ENCODE data around the gene ROS1. TPM values are rescaled to one million over a fixed set of nuclear protein-coding genes. Genes with fewer than 3 reads are reported as not detected.
"Not testable (repeated sequence)": the region's sequence is repeated elsewhere in the genome, so short reads cannot be mapped to it uniquely, and the experiment has no call there.

ROS1 gene
- total RNA-seq, 1 experiment from 2014 or later, result 63.0 TPM

DNA sequence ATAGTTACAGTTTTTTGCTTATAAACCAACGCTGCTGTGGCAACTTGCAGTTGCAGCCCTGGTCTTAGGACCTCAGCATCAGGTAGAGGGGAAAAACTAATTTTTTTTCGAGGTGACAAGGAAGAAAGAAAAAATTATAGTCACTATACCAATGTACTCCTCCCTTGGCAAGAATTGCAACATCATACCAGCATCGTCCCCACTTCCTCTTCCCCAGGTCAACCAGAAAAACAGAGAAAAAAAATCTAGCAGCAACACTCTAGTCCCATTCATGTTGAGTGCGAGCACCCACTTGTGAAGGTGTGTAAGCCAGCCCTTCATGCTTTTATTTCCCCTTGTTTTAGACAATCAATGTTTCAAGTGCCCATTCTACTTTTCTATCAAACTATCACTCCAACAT lies 43.6 kb upstream of the ROS1 start:
- Mint-ChIP-seq H3K9me3 (ENCODE audit: unreplicated experiment) (no peaks in the 10 kb centered on the region), H3K27ac (ENCODE audit: low read depth, unreplicated experiment) (no peak overlapping the region), H3K4me3 (ENCODE audit: unreplicated experiment) (no peak overlapping the region), H3K4me1 (ENCODE audit: insufficient read depth, unreplicated experiment) (peaks cover 5% of the 10 kb centered on the region), H3K36me3 (ENCODE audit: insufficient read depth, unreplicated experiment) (peaks cover 4% of the 10 kb centered on the region), H3K27me3 (ENCODE audit: insufficient read depth, unreplicated experiment) (no peaks in the 10 kb centered on the region)
- intact Hi-C loops (cut with micrococcal nuclease), result no loop called here
- ChIA-PET POLR2A (no interaction called here), CTCF (interaction anchor here (1.2 to 2.3 kb wide), 3 partner anchors 9 to 13 kb away, joined by 4 to 8 read pairs (median 4); no protein-coding TSS in a partner anchor)
- no peak for DNase-seq (ENCODE audit: unreplicated experiment)
- no TSS peak for BruUV-seq (replicated peaks)
- TF ChIP-seq, protein P1, sequence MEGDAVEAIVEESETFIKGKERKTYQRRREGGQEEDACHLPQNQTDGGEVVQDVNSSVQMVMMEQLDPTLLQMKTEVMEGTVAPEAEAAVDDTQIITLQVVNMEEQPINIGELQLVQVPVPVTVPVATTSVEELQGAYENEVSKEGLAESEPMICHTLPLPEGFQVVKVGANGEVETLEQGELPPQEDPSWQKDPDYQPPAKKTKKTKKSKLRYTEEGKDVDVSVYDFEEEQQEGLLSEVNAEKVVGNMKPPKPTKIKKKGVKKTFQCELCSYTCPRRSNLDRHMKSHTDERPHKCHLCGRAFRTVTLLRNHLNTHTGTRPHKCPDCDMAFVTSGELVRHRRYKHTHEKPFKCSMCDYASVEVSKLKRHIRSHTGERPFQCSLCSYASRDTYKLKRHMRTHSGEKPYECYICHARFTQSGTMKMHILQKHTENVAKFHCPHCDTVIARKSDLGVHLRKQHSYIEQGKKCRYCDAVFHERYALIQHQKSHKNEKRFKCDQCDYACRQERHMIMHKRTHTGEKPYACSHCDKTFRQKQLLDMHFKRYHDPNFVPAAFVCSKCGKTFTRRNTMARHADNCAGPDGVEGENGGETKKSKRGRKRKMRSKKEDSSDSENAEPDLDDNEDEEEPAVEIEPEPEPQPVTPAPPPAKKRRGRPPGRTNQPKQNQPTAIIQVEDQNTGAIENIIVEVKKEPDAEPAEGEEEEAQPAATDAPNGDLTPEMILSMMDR (IDR thresholded peaks at IDR 0.05; ENCODE audit: unreplicated experiment), result no peak

DNA sequence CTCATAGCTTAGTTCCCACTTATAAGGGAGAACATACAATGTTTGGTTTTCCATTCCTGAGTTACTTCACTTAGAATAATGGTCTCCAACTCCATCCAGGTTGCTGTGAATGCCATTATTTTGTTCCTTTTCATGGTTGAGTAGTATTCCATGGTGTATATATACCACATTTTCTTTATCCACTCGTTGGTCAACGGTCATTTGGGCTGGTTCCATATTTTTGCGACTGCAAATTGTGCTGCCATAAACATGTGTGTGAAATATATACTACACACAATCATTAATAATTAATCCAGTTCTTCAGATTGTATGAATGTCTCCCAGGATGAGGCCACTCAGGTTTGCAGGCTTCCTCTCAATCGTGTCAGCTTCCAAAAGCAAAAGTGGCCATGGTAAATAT lies 42.8 kb upstream of the ROS1 start:
- intact Hi-C loops (cut with micrococcal nuclease); H3K36me3 Mint-ChIP-seq (ENCODE audit: insufficient read depth, unreplicated experiment); BruUV-seq (replicated peaks); POLR2A ChIA-PET; H3K4me3 Mint-ChIP-seq (ENCODE audit: unreplicated experiment); H3K27me3 Mint-ChIP-seq (ENCODE audit: insufficient read depth, unreplicated experiment); DNase-seq (ENCODE audit: unreplicated experiment); H3K27ac Mint-ChIP-seq (ENCODE audit: low read depth, unreplicated experiment); H3K9me3 Mint-ChIP-seq (ENCODE audit: unreplicated experiment): not testable (repeated sequence)
- CTCF ChIA-PET, result interaction anchor here (1.2 to 2.3 kb wide), 3 partner anchors 9 to 13 kb away, joined by 4 to 8 read pairs (median 4); no protein-coding TSS in a partner anchor
- H3K4me1 Mint-ChIP-seq (ENCODE audit: insufficient read depth, unreplicated experiment), result peaks cover 13% of the 10 kb centered on the region

DNA sequence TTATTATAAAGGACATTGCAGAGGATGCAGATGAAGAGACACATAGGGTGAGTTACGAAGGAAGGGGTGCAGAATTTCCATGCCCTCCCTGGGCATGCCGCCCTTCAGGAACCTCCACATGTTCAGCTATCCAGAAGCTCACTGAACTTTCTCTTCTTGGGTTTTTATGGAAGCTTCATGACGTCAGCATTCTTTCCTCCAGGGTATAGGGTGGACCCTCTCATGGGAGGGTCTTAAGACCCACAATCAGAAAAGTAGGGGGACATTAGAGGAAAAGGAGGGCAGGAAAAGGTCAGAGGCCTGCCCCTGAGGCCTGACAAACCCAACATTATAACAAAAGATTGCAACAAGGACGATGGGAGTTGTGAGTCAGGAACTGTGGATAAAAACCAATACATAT lies 42.1 kb upstream of the ROS1 start:
- peaks cover 4% of the 10 kb centered on the region for H3K36me3 Mint-ChIP-seq (ENCODE audit: insufficient read depth, unreplicated experiment)
- no TSS peak for BruUV-seq (replicated peaks)
- DNase-seq (ENCODE audit: unreplicated experiment), result no peak
- TF ChIP-seq, protein P1 (IDR thresholded peaks at IDR 0.05; ENCODE audit: unreplicated experiment), result no peak
- no peak overlapping the region for H3K4me3 Mint-ChIP-seq (ENCODE audit: unreplicated experiment)
- H3K9me3 Mint-ChIP-seq (ENCODE audit: unreplicated experiment), result no peaks in the 10 kb centered on the region
- peaks cover 16% of the 10 kb centered on the region for H3K4me1 Mint-ChIP-seq (ENCODE audit: insufficient read depth, unreplicated experiment)
- CTCF ChIA-PET, result interaction anchor here (0.7 to 2.3 kb wide), 3 partner anchors 11 to 123 kb away, joined by 3 to 8 read pairs (median 4); no protein-coding TSS in a partner anchor
- no peaks in the 10 kb centered on the region for H3K27me3 Mint-ChIP-seq (ENCODE audit: insufficient read depth, unreplicated experiment)
- intact Hi-C loops (cut with micrococcal nuclease), result no loop called here
- no peak overlapping the region for H3K27ac Mint-ChIP-seq (ENCODE audit: low read depth, unreplicated experiment)
- POLR2A ChIA-PET, result no interaction called here

DNA sequence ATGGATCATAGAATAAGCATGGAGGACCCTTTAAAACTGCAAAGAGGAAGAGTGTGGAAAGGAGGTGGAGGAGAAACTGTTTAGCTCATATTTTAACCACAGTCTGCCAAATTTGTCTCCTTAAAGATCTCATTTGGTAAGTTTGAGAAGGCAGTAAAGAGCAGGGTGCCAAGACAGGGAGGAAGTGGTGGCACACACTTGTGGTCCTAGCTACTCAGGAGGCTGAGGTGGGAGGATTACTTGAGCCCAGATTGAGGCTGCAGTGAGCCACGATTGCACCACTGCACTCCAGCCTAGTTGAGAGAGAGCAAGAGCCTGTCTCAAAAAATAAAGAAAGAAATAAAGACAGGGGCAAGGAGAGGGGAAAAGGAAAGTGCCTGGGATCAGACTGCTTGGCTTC lies 39.9 kb upstream of the ROS1 start:
- POLR2A ChIA-PET, result interaction anchor here (0.7 to 1.4 kb wide), 3 partner anchors 9 to 18 kb away, joined by 3 to 7 read pairs (median 5); no protein-coding TSS in a partner anchor
- Mint-ChIP-seq H3K9me3 (ENCODE audit: unreplicated experiment) (no peaks in the 10 kb centered on the region), H3K27ac (ENCODE audit: low read depth, unreplicated experiment) (no peak overlapping the region), H3K36me3 (ENCODE audit: insufficient read depth, unreplicated experiment) (peaks cover 4% of the 10 kb centered on the region), H3K4me1 (ENCODE audit: insufficient read depth, unreplicated experiment) (peaks cover 16% of the 10 kb centered on the region), H3K4me3 (ENCODE audit: unreplicated experiment) (no peak overlapping the region), H3K27me3 (ENCODE audit: insufficient read depth, unreplicated experiment) (no peaks in the 10 kb centered on the region)
- CTCF ChIA-PET, result interaction anchor here (0.6 to 1.7 kb wide), 3 partner anchors 10 to 60 kb away, joined by 3 to 5 read pairs (median 4); no protein-coding TSS in a partner anchor
- DNase-seq (ENCODE audit: unreplicated experiment), result no peak
- intact Hi-C loops (cut with micrococcal nuclease), result no loop called here
- no TSS peak for BruUV-seq (replicated peaks)
- TF ChIP-seq, protein P1 (IDR thresholded peaks at IDR 0.05; ENCODE audit: unreplicated experiment), result no peak
